H1 (cell line): ENCODE measurements around the gene GSK3B. TPM values are rescaled to one million over a fixed set of nuclear protein-coding genes. Genes with fewer than 3 reads are reported as not detected.

Experiments used
- SP1 ChIP-seq: IDR thresholded peaks from 2 replicates; pipeline ENCODE4 v1.6.1; 2011; ENCODE audit warnings: low read depth, low read length
- polyA plus RNA-seq, 7 experiments: library from polyadenylated mRNA; depleted of rRNA in 3 of 7; stranded (reverse) in 5 of 7; unstranded in 2 of 7; fragments of >200 nt in 5 of 7; fragments of 200-250 nt in 2 of 7; gene quantifications; 1 replicate in 5 of 7; 2 replicates in 1 of 7; 4 replicates in 1 of 7; pipeline versions ENCODE4 v1.2.1 to v1.2.3, GENCODE V29; 2011 to 2013; ENCODE audit warnings: missing spikeins in 2 of 7, mixed read lengths in 2 of 7
- total RNA-seq: library from RNA; stranded (reverse); fragmentation: NEBNext Ultra II Directional; extraction: Animal tissue kit (Norgen Biotek cat#: 25700); gene quantifications from 2 replicates; pipeline ENCODE4 v1.2.1, GENCODE V29; 2021
- TF ChIP-seq, protein P1 (sequence below), 3 experiments: IDR thresholded peaks; 1 replicate in 2 of 3; 2 replicates in 1 of 3; pipeline versions ENCODE4 v1.5.1 to v1.6.1; 2011; ENCODE audit warnings: low read length in 3 of 3, mild to moderate bottlenecking in 3 of 3, inconsistent platforms in 2 of 3, low read depth in 1 of 3, moderate library complexity in 1 of 3; ENCODE audit not compliant: insufficient read depth in 1 of 3; ENCODE audit errors: control extremely low read depth in 1 of 3

GSK3B gene
- total and polyA plus RNA-seq, 2 of the 8 experiments (the other 6 are each of a cell fraction or from before 2014, with no cell fraction given), result 24.2 to 50.7 TPM

DNA sequence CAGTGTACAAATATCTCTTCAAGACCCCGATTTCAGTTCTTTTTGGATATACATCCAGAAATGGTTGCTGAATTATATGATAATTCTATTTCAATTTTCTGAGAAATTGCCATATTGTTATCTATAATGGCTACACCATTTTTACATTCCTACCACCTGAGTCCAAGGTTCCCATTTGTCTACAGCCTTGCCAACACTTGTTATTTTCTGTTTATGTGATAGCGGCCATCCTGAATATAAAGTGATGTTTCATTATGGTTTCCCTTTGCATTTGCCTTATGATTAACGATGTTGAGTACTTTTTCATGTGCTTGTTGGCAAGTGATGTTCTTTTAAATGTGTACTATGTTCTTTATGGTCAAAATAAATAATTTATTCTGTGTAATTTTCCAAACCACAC, 303.9 kb downstream of the GSK3B start (continued):
- TF ChIP-seq, protein P1, sequence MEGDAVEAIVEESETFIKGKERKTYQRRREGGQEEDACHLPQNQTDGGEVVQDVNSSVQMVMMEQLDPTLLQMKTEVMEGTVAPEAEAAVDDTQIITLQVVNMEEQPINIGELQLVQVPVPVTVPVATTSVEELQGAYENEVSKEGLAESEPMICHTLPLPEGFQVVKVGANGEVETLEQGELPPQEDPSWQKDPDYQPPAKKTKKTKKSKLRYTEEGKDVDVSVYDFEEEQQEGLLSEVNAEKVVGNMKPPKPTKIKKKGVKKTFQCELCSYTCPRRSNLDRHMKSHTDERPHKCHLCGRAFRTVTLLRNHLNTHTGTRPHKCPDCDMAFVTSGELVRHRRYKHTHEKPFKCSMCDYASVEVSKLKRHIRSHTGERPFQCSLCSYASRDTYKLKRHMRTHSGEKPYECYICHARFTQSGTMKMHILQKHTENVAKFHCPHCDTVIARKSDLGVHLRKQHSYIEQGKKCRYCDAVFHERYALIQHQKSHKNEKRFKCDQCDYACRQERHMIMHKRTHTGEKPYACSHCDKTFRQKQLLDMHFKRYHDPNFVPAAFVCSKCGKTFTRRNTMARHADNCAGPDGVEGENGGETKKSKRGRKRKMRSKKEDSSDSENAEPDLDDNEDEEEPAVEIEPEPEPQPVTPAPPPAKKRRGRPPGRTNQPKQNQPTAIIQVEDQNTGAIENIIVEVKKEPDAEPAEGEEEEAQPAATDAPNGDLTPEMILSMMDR (IDR thresholded peaks at IDR 0.05; ENCODE audit: control extremely low read depth in 1 of 3, insufficient read depth in 1 of 3, low read depth in 1 of 3, low read length in 3 of 3), result no peak
- no peak for TF ChIP-seq SP1
- TF ChIP-seq, all 59 proteins: peak for 0
